Heart left ventricle (tissue), 13 donors: ENCODE results near the gene TMEM259.

Source experiments
- POLR2A ChIP-seq, 2 donors: fragments of 450-650 bp; IDR thresholded peaks; one replicate each; pipeline ENCODE4 v1.6.1; 2017; ENCODE audit warnings: antibody characterized with exemption in 2 of 2, mild to moderate bottlenecking in 2 of 2, moderate library complexity in 2 of 2
- TF ChIP-seq, protein P1 (sequence below), 12 donors: fragments of 200-600 bp; sonication (generic) in 4 of 12; IDR thresholded peaks; one replicate each; pipeline versions ENCODE4 v1.5.0 to v1.8.0; 2018 to 2022; ENCODE audit warnings: antibody characterized with exemption in 12 of 12, mild to moderate bottlenecking in 5 of 12
- donor health status: ischemic (EF 13 %, LVEDD 7.1; RV severe dilation, severe dysfunction).
- donor health status: DM: no; HTN: yes; CAD: no.
- donor health status: DM: no; HTN: no; CAD: no.
- donor health status: ischemic (EF 25% LVEDD 6.9; RV normal size, moderate dysfunction).
- donor health status: ischemic (EF 25% LVEDD 5.7; RV mildly dilated, moderate dysfunction).
- donor health status: ischemic (EF 35%, LVEDD 5.7; RV mildly dilated, moderate dysfunction).
- donor health status: nonischemic (EF 11% LVEDD 7.7; RV severe dilation, severe dysfunction).
- donor health status: DM: yes; HTN: yes; CAD: no.
- donor health status: PGD.
- donor health status: ischemic (EF 29% LVEDD 5.4; RV normal size, mild dysfunction).
- donor health status: nonischemic (EF 23%, LVEDD 6.1; RV moderate dilation, normal function).

DNA sequence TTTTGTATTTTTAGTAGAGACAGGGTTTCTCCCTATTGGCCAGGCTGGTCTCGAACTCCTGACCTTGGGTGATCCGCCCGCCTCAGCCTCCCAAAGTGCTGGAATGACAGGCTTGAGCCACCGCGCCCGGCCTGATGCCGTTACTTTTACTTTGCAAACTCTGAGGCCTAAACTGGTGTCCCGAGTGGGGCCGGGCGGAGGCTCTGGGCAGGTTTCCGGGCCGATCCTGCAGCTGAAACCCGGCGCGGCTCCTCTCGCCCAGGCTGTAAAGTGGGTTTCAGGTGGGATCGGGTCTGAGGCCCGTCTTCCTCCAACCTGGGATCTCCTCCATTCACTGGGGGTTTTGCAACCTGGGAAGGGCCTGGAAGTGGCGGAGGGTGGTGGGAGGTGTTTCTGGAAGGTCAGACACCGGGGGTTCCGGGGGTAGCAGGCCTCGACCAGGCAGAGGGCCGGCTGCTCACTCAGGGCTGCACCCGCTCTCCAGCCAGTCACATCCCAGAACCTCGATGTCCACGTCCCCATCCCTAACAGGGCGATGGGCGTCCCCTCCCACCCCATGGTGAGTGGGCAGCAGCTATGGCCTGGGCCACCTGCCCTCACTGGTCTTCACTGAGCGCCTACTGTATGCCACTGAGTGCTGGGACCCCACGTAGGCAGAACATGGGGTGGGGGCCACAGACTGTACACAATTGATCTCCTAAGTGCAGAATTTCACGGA is 58.1 kb downstream of the TMEM259 start:
- no peak for TF ChIP-seq POLR2A (IDR thresholded peaks at IDR 0.05)
- TF ChIP-seq, protein P1, sequence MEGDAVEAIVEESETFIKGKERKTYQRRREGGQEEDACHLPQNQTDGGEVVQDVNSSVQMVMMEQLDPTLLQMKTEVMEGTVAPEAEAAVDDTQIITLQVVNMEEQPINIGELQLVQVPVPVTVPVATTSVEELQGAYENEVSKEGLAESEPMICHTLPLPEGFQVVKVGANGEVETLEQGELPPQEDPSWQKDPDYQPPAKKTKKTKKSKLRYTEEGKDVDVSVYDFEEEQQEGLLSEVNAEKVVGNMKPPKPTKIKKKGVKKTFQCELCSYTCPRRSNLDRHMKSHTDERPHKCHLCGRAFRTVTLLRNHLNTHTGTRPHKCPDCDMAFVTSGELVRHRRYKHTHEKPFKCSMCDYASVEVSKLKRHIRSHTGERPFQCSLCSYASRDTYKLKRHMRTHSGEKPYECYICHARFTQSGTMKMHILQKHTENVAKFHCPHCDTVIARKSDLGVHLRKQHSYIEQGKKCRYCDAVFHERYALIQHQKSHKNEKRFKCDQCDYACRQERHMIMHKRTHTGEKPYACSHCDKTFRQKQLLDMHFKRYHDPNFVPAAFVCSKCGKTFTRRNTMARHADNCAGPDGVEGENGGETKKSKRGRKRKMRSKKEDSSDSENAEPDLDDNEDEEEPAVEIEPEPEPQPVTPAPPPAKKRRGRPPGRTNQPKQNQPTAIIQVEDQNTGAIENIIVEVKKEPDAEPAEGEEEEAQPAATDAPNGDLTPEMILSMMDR (IDR thresholded peaks at IDR 0.05): no peak
